Measurements from ENCODE around the gene MYCL.

Gene MYCL

GRCh38 chr1:39898648-39899603 lies 2.8 kb downstream of the MYCL start:
- Histone ChIP-seq H2AFZ (ENCODE audit: low read length, unreplicated experiment) (no peak overlapping the region), H3K4me1 (ENCODE audit: control insufficient read depth, insufficient read depth, low read length, unreplicated experiment) (peaks cover 4% of the 10 kb centered on the region), H3K79me2 (ENCODE audit: control insufficient read depth, insufficient read depth, low read length, unreplicated experiment) (no peaks in the 10 kb centered on the region), H3K27ac (ENCODE audit: low read depth, low read length) (no peak overlapping the region), H3K27me3 (ENCODE audit: insufficient read depth, low read length) (peaks cover 66% of the 10 kb centered on the region), H3K36me3 (ENCODE audit: insufficient read depth, low read length) (no peaks in the 10 kb centered on the region), H3K4me3 (ENCODE audit: low read depth, low read length) (no peak overlapping the region)

DNA sequence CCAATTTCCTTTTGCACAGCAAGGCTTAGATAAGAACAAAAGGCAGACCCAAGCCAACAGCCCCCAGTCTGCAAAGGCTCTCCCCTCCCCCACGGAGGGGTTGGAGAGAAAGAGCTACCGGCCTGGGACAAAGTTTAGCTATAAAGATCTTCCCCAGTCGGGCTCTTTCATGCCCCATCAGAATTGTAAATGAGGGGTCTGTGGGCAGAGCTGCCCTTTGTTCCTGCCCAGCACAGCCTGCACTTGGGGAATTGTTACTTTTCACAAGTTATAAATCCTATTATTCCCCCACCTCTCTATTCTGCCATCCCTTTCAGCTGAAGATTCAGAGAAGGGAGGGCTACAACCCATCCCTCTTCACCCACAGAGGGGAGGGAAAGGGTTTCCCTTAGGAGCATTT lies 3.5 kb downstream of the MYCL start:
- no peak overlapping the region for H3K4me3 ChIP-seq (ENCODE audit: low read depth, low read length)
- no peaks in the 10 kb centered on the region for H3K79me2 ChIP-seq (ENCODE audit: control insufficient read depth, insufficient read depth, low read length, unreplicated experiment)
- no peaks in the 10 kb centered on the region for H3K36me3 ChIP-seq (ENCODE audit: insufficient read depth, low read length)
- peaks cover 8% of the 10 kb centered on the region for H3K4me1 ChIP-seq (ENCODE audit: control insufficient read depth, insufficient read depth, low read length, unreplicated experiment)
- H3K27me3 ChIP-seq (ENCODE audit: insufficient read depth, low read length): peaks cover 62% of the 10 kb centered on the region
- no peak overlapping the region for H2AFZ ChIP-seq (ENCODE audit: low read length, unreplicated experiment)
- H3K27ac ChIP-seq (ENCODE audit: low read depth, low read length): no peak overlapping the region

- H2AFZ ChIP-seq (ENCODE audit: low read length, unreplicated experiment): no peak overlapping the region
- no peak overlapping the region for H3K27ac ChIP-seq (ENCODE audit: low read depth, low read length)
- peaks cover 51% of the 10 kb centered on the region for H3K27me3 ChIP-seq (ENCODE audit: insufficient read depth, low read length)
- peaks cover 19% of the 10 kb centered on the region for H3K4me1 ChIP-seq (ENCODE audit: control insufficient read depth, insufficient read depth, low read length, unreplicated experiment)
- no peaks in the 10 kb centered on the region for H3K36me3 ChIP-seq (ENCODE audit: insufficient read depth, low read length)
- H3K4me3 ChIP-seq (ENCODE audit: low read depth, low read length): no peak overlapping the region
- no peaks in the 10 kb centered on the region for H3K79me2 ChIP-seq (ENCODE audit: control insufficient read depth, insufficient read depth, low read length, unreplicated experiment)
Measured at GRCh38 chr1:39896909-39897685, 4.6 kb downstream of the MYCL start.

- H2AFZ ChIP-seq (ENCODE audit: low read length, unreplicated experiment): no peak overlapping the region
- no peak overlapping the region for H3K27ac ChIP-seq (ENCODE audit: low read depth, low read length)
- peaks cover 19% of the 10 kb centered on the region for H3K4me1 ChIP-seq (ENCODE audit: control insufficient read depth, insufficient read depth, low read length, unreplicated experiment)
- no peaks in the 10 kb centered on the region for H3K36me3 ChIP-seq (ENCODE audit: insufficient read depth, low read length)
- H3K4me3 ChIP-seq (ENCODE audit: low read depth, low read length): no peak overlapping the region
- H3K27me3 ChIP-seq (ENCODE audit: insufficient read depth, low read length): peaks cover 46% of the 10 kb centered on the region
- H3K79me2 ChIP-seq (ENCODE audit: control insufficient read depth, insufficient read depth, low read length, unreplicated experiment): no peaks in the 10 kb centered on the region
Measured at GRCh38 chr1:39895731-39896480, 5.8 kb downstream of the MYCL start.

GRCh38 chr1:39894884-39895495 lies 6.7 kb downstream of the MYCL start:
- Histone ChIP-seq H3K4me1 (ENCODE audit: control insufficient read depth, insufficient read depth, low read length, unreplicated experiment) (peaks cover 16% of the 10 kb centered on the region), H3K36me3 (ENCODE audit: insufficient read depth, low read length) (no peaks in the 10 kb centered on the region)

GRCh38 chr1:39892601-39893595 lies 8.8 kb downstream of the MYCL start:
- Histone ChIP-seq H3K79me2 (ENCODE audit: control insufficient read depth, insufficient read depth, low read length, unreplicated experiment) (no peaks in the 10 kb centered on the region), H3K4me1 (ENCODE audit: control insufficient read depth, insufficient read depth, low read length, unreplicated experiment) (peaks cover 16% of the 10 kb centered on the region), H3K4me3 (ENCODE audit: low read depth, low read length) (0 out of 2 replicates have a peak overlapping the region, but pooled peaks have one; percentile 43), H2AFZ (ENCODE audit: low read length, unreplicated experiment) (peak overlapping the region; percentile 62), H3K27ac (ENCODE audit: low read depth, low read length) (no peak overlapping the region), H3K27me3 (ENCODE audit: insufficient read depth, low read length) (peaks cover 16% of the 10 kb centered on the region), H3K36me3 (ENCODE audit: insufficient read depth, low read length) (no peaks in the 10 kb centered on the region)

More at GRCh38 chr1:39894884-39895495, 6.7 kb downstream of the MYCL start:
- H3K27ac ChIP-seq (ENCODE audit: low read depth, low read length): no peak overlapping the region
- H3K27me3 ChIP-seq (ENCODE audit: insufficient read depth, low read length): peaks cover 37% of the 10 kb centered on the region
- no peaks in the 10 kb centered on the region for H3K79me2 ChIP-seq (ENCODE audit: control insufficient read depth, insufficient read depth, low read length, unreplicated experiment)
- no peak overlapping the region for H2AFZ ChIP-seq (ENCODE audit: low read length, unreplicated experiment)
- H3K4me3 ChIP-seq (ENCODE audit: low read depth, low read length): no peak overlapping the region

- H2AFZ ChIP-seq (ENCODE audit: low read length, unreplicated experiment): no peak overlapping the region
- no peak overlapping the region for H3K27ac ChIP-seq (ENCODE audit: low read depth, low read length)
- H3K4me1 ChIP-seq (ENCODE audit: control insufficient read depth, insufficient read depth, low read length, unreplicated experiment): peaks cover 16% of the 10 kb centered on the region
- no peaks in the 10 kb centered on the region for H3K36me3 ChIP-seq (ENCODE audit: insufficient read depth, low read length)
- H3K27me3 ChIP-seq (ENCODE audit: insufficient read depth, low read length): peaks cover 9% of the 10 kb centered on the region; the same call in 1 of the 2 replicates
- H3K79me2 ChIP-seq (ENCODE audit: control insufficient read depth, insufficient read depth, low read length, unreplicated experiment): no peaks in the 10 kb centered on the region
- H3K4me3 ChIP-seq (ENCODE audit: low read depth, low read length): no peak overlapping the region
Measured at GRCh38 chr1:39890880-39891279, 10.8 kb downstream of the MYCL start.

DNA sequence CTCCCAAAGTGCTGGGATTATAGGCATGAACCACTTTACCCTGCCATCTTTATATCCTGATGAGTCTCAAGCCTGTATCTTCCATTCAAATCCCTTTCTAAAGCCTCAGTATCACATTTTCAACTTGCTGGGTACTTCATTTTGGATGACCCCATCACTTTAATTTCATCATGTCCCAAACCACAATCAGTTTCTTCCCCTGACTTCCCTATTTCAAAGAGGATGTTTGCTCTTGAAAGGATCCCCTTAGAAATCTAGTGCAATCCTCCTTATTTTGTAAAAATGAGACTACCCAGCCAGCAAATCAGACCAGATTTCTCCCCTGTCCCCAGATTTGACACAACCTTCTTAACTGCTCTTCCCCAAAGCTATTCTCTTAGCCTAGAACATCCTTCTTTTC lies 11.4 kb downstream of the MYCL start:
- peaks cover 16% of the 10 kb centered on the region for H3K4me1 ChIP-seq (ENCODE audit: control insufficient read depth, insufficient read depth, low read length, unreplicated experiment)
- no peak overlapping the region for H3K4me3 ChIP-seq (ENCODE audit: low read depth, low read length)

GRCh38 chr1:39886757-39887231 lies 14.9 kb downstream of the MYCL start:
- H3K4me3 ChIP-seq (ENCODE audit: low read depth, low read length): no peak overlapping the region
- no peaks in the 10 kb centered on the region for H3K27me3 ChIP-seq (ENCODE audit: insufficient read depth, low read length)
- no peaks in the 10 kb centered on the region for H3K36me3 ChIP-seq (ENCODE audit: insufficient read depth, low read length)
- peaks cover 15% of the 10 kb centered on the region for H3K79me2 ChIP-seq (ENCODE audit: control insufficient read depth, insufficient read depth, low read length, unreplicated experiment)
- no peak overlapping the region for H3K27ac ChIP-seq (ENCODE audit: low read depth, low read length)
- H2AFZ ChIP-seq (ENCODE audit: low read length, unreplicated experiment): no peak overlapping the region
- H3K4me1 ChIP-seq (ENCODE audit: control insufficient read depth, insufficient read depth, low read length, unreplicated experiment): peaks cover 7% of the 10 kb centered on the region

More for the DNA sequence above, 11.4 kb downstream of the MYCL start:
- Histone ChIP-seq H3K27ac (ENCODE audit: low read depth, low read length) (no peak overlapping the region), H3K79me2 (ENCODE audit: control insufficient read depth, insufficient read depth, low read length, unreplicated experiment) (no peaks in the 10 kb centered on the region), H3K36me3 (ENCODE audit: insufficient read depth, low read length) (no peaks in the 10 kb centered on the region), H3K27me3 (ENCODE audit: insufficient read depth, low read length) (peaks cover 9% of the 10 kb centered on the region; the same call in 1 of the 2 replicates), H2AFZ (ENCODE audit: low read length, unreplicated experiment) (no peak overlapping the region)

Data from ACC112 (cell line).